K562 (cell line): ENCODE measurements around the gene KCNA2. TPM values are rescaled to one million over a fixed set of nuclear protein-coding genes. Genes with fewer than 3 reads are reported as not detected.

Experiments
- ATF7 ChIP-seq: fragments of 450-650 bp; IDR thresholded peaks from 2 replicates; pipeline ENCODE4 v1.7.1; 2014; ENCODE audit warnings: mild to moderate bottlenecking, moderate library complexity
- BDP1 ChIP-seq: IDR thresholded peaks from 3 replicates; pipeline ENCODE4 v1.6.1; 2011; ENCODE audit not compliant: insufficient read length, insufficient read depth
- CHCHD3 ChIP-seq: fragments of 250-450 bp; sonication (Bioruptor Pico); IDR thresholded peaks from 2 replicates; pipeline ENCODE4 v2.1.2; 2022; ENCODE audit warnings: mild to moderate bottlenecking
- DLX4 ChIP-seq: fragments of 250-450 bp; sonication (Bioruptor Pico); IDR thresholded peaks from 2 replicates; pipeline ENCODE4 v1.6.1; 2021; ENCODE audit warnings: mild to moderate bottlenecking
- ELF4 ChIP-seq: fragments of 450-650 bp; formaldehyde crosslinking; IDR thresholded peaks from 2 replicates; pipeline ENCODE4 v1.4.0; 2022; ENCODE audit warnings: missing genetic modification characterization
- FOXM1 ChIP-seq, 2 experiments: fragments of 450-650 bp in 1 of 2; sonication (generic) in 1 of 2; formaldehyde crosslinking in 1 of 2; IDR thresholded peaks; 2 replicates each; pipeline versions ENCODE4 v1.6.1 to v1.9.0; 2017 to 2022; ENCODE audit warnings: low read depth in 2 of 2, mild to moderate bottlenecking in 2 of 2, missing genetic modification reagents in 1 of 2, moderate library complexity in 1 of 2
- GATA2 ChIP-seq: sonication (generic); formaldehyde crosslinking; IDR thresholded peaks from 2 replicates; pipeline ENCODE4 v1.4.0; 2020; ENCODE audit warnings: mild to moderate bottlenecking, missing genetic modification reagents
- GATAD2B ChIP-seq: fragments of 450-650 bp; IDR thresholded peaks from 2 replicates; pipeline ENCODE4 v1.6.1; 2017; ENCODE audit warnings: mild to moderate bottlenecking, borderline replicate concordance
- HOXB6 ChIP-seq: fragments of 250-450 bp; sonication (Bioruptor Pico); IDR thresholded peaks from 2 replicates; pipeline ENCODE4 v1.5.1; 2022; ENCODE audit warnings: mild to moderate bottlenecking, borderline replicate concordance
- KDM5B ChIP-seq: fragments of 200-600 bp; sonication (generic); IDR thresholded peaks from 2 replicates; pipeline ENCODE4 v1.6.1; 2012; ENCODE audit warnings: low read depth, mild to moderate bottlenecking, moderate library complexity, low read length, control low read depth, inconsistent platforms; ENCODE audit not compliant: insufficient replicate concordance
- MBD2 ChIP-seq: sonication (generic); IDR thresholded peaks from 2 replicates; pipeline ENCODE4 v1.6.1; 2016; ENCODE audit warnings: low read depth, borderline replicate concordance
- MCM5 ChIP-seq: fragments of 450-650 bp; IDR thresholded peaks from 2 replicates; pipeline ENCODE4 v1.6.1; 2016; ENCODE audit warnings: low read depth
- NFXL1 ChIP-seq: fragments of 450-650 bp; formaldehyde crosslinking; IDR thresholded peaks from 2 replicates; pipeline ENCODE4 v1.4.0; 2021; ENCODE audit warnings: mild to moderate bottlenecking
- RBM25 ChIP-seq: fragments of 200-400 bp; formaldehyde crosslinking; IDR thresholded peaks from 2 replicates; pipeline ENCODE4 v1.6.1; 2018; ENCODE audit warnings: low read length, low read depth, moderate library complexity; ENCODE audit not compliant: severe bottlenecking
- SIX5 ChIP-seq, 2 experiments: IDR thresholded peaks; 2 replicates each; pipeline ENCODE4 v1.6.1; 2011; ENCODE audit warnings: low read length in 2 of 2, borderline replicate concordance in 1 of 2, low read depth in 1 of 2, mild to moderate bottlenecking in 1 of 2, moderate library complexity in 1 of 2; ENCODE audit not compliant: insufficient read depth in 1 of 2
- SP2 ChIP-seq: IDR thresholded peaks from 2 replicates; pipeline ENCODE4 v1.6.1; 2011; ENCODE audit warnings: mild to moderate bottlenecking, low read depth, low read length, moderate library complexity; ENCODE audit not compliant: poor library complexity, severe bottlenecking; ENCODE audit errors: extremely low read depth
- STAT5A ChIP-seq: IDR thresholded peaks from 2 replicates; pipeline ENCODE4 v1.6.1; 2012; ENCODE audit warnings: low read length, inconsistent platforms, borderline replicate concordance
- U2AF2 ChIP-seq: fragments of 200-400 bp; formaldehyde crosslinking; optimal IDR thresholded peaks from 2 replicates; pipeline ENCODE3; 2017; ENCODE audit warnings: low read depth, mild to moderate bottlenecking, low read length
- ZBTB8A ChIP-seq: fragments of 450-650 bp; IDR thresholded peaks from 2 replicates; pipeline ENCODE4 v1.6.1; 2018; ENCODE audit warnings: mild to moderate bottlenecking, moderate library complexity; ENCODE audit not compliant: partially characterized antibody
- ZNF347 ChIP-seq: fragments of 450-650 bp; formaldehyde crosslinking; IDR thresholded peaks from 2 replicates; pipeline ENCODE4 v1.4.0; 2020; ENCODE audit warnings: low read depth, mild to moderate bottlenecking, moderate library complexity
- ZNF561 ChIP-seq: fragments of 450-650 bp; formaldehyde crosslinking; conservative IDR thresholded peaks from 2 replicates; pipeline ENCODE4 v1.4.0; 2020; ENCODE audit warnings: mild to moderate bottlenecking, moderate library complexity
- polyA plus RNA-seq, 8 experiments: library from polyadenylated mRNA; depleted of rRNA in 4 of 8; stranded (reverse) in 5 of 8; unstranded in 3 of 8; fragments of >200 nt; fragmentation: Nextera tagmentation in 2 of 8; fragmentation: Illumina TruSeq in 1 of 8; extraction: Ambion mirVana in 2 of 8; extraction: Trizol in 1 of 8; gene quantifications; 2 replicates each; pipeline versions ENCODE4 v1.2.1 to v1.2.3, GENCODE V29; 2011 to 2014; ENCODE audit warnings: inconsistent platforms in 1 of 8, missing spikeins in 1 of 8
- total RNA-seq, 7 experiments: library from RNA; depleted of rRNA in 6 of 7; stranded (reverse); fragments of >200 nt in 6 of 7; fragmentation: Illumina TruSeq in 2 of 7; extraction: Trizol in 2 of 7; gene quantifications; 2 replicates each; pipeline versions ENCODE4 v1.2.1 to v1.2.3, GENCODE V29; 2011 to 2021; ENCODE audit warnings: low replicate concordance in 1 of 7
- TF ChIP-seq, protein P1 (sequence below), 2 experiments: IDR thresholded peaks in 1 of 2; conservative IDR thresholded peaks in 1 of 2; 2 replicates each; pipeline ENCODE4 v1.6.1; 2016; ENCODE audit warnings: low read depth in 2 of 2, mild to moderate bottlenecking in 1 of 2, missing compliant biosample characterization in 1 of 2, missing genetic modification characterization in 1 of 2, moderate library complexity in 1 of 2
- TF ChIP-seq, protein P2 (sequence below): fragments of 450-650 bp; conservative IDR thresholded peaks from 2 replicates; pipeline ENCODE4 v1.6.1; 2016; ENCODE audit warnings: missing genetic modification characterization, low read depth, mild to moderate bottlenecking, missing compliant biosample characterization, moderate library complexity

KCNA2 gene
- total and polyA plus RNA-seq, 9 of the 15 experiments (the other 6 are each of a cell fraction or from before 2014, with no cell fraction given) = not detected

GRCh38 chr1:110619412-110620249 lies 13.5 kb upstream of the KCNA2 start (continued):
- TF ChIP-seq HOXB6 (CRISPR knock-in tag) = no peak
- TF ChIP-seq ELF4 (CRISPR knock-in tag) = no peak
- TF ChIP-seq CHCHD3 (CRISPR knock-in tag) = no peak
- TF ChIP-seq DLX4 = no peak
- no peak for TF ChIP-seq GATA2 (CRISPR knock-in tag)
- TF ChIP-seq KDM5B = no peak
- TF ChIP-seq STAT5A = no peak
- no peak for TF ChIP-seq ZNF561 (CRISPR knock-in tag)
- no peak for TF ChIP-seq U2AF2
- no peak for TF ChIP-seq MBD2
- no peak for TF ChIP-seq NFXL1 (CRISPR knock-in tag)
- TF ChIP-seq, protein P1, sequence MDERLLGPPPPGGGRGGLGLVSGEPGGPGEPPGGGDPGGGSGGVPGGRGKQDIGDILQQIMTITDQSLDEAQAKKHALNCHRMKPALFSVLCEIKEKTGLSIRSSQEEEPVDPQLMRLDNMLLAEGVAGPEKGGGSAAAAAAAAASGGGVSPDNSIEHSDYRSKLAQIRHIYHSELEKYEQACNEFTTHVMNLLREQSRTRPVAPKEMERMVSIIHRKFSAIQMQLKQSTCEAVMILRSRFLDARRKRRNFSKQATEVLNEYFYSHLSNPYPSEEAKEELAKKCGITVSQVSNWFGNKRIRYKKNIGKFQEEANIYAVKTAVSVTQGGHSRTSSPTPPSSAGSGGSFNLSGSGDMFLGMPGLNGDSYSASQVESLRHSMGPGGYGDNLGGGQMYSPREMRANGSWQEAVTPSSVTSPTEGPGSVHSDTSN (CRISPR knock-in tag; IDR thresholded peaks at IDR 0.05; ENCODE audit: low read depth) = no peak
- TF ChIP-seq, protein P1 (tag; conservative IDR thresholded peaks at IDR 0.05; ENCODE audit: low read depth) = no peak
- TF ChIP-seq RBM25 = no peak
- TF ChIP-seq, protein P2, sequence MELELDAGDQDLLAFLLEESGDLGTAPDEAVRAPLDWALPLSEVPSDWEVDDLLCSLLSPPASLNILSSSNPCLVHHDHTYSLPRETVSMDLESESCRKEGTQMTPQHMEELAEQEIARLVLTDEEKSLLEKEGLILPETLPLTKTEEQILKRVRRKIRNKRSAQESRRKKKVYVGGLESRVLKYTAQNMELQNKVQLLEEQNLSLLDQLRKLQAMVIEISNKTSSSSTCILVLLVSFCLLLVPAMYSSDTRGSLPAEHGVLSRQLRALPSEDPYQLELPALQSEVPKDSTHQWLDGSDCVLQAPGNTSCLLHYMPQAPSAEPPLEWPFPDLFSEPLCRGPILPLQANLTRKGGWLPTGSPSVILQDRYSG = no peak
- no peak for TF ChIP-seq FOXM1 (IDR thresholded peaks at IDR 0.05; ENCODE audit: low read depth)
- no peak for TF ChIP-seq FOXM1 (CRISPR knock-in tag; IDR thresholded peaks at IDR 0.05; ENCODE audit: low read depth)
- no peak for TF ChIP-seq MCM5
- no peak for TF ChIP-seq BDP1
- TF ChIP-seq ATF7 = peak; percentile 53; the same call in 1 of the 2 replicates
- no peak for TF ChIP-seq SP2
- TF ChIP-seq GATAD2B = peak; percentile 37; the same call in 1 of the 2 replicates
- no peak for TF ChIP-seq SIX5 (IDR thresholded peaks at IDR 0.05; ENCODE audit: borderline replicate concordance in 1 of 2, insufficient read depth in 1 of 2, low read depth in 1 of 2, low read length in 2 of 2)
- no peak for TF ChIP-seq ZBTB8A
- no peak for TF ChIP-seq ZNF347
